GM18520 (cell line): Measurements from ENCODE around the gene FSTL5.
"Not testable (repeated sequence)": the region's sequence is repeated elsewhere in the genome, so short reads cannot be mapped to it uniquely, and the experiment has no call there.

Source experiments
- ATAC-seq: cut with Tn5 transposase; IDR thresholded peaks from one replicate; pipeline ENCODE4 v1.9.1; 2021; ENCODE audit not compliant: unreplicated experiment

FSTL5 gene

GRCh38 chr4:162104459-162105124 is 59.2 kb downstream of the FSTL5 start:
- no peak for ATAC-seq

GRCh38 chr4:162103908-162104307 is 59.9 kb downstream of the FSTL5 start:
- ATAC-seq: not testable (repeated sequence)

GRCh38 chr4:162102713-162103112 is 61.1 kb downstream of the FSTL5 start:
- no peak for ATAC-seq

GRCh38 chr4:162101337-162101736 is 62.5 kb downstream of the FSTL5 start:
- no peak for ATAC-seq

GRCh38 chr4:162075726-162076125 is 88.1 kb downstream of the FSTL5 start:
- ATAC-seq: no peak

- ATAC-seq: no peak
Observed at GRCh38 chr4:162061214-162061613, 102.6 kb downstream of the FSTL5 start.

- ATAC-seq: no peak
Observed at GRCh38 chr4:162059656-162060055, 104.1 kb downstream of the FSTL5 start.

- no peak for ATAC-seq
Observed at GRCh38 chr4:162056990-162057389, 106.8 kb downstream of the FSTL5 start.

- ATAC-seq: no peak
Observed at GRCh38 chr4:162046135-162046534, 117.7 kb downstream of the FSTL5 start.

- ATAC-seq: no peak
Observed at GRCh38 chr4:162038112-162038511, 125.7 kb downstream of the FSTL5 start.

GRCh38 chr4:162017863-162018262 is 145.9 kb downstream of the FSTL5 start:
- no peak for ATAC-seq

- no peak for ATAC-seq
Observed at GRCh38 chr4:162016991-162017390, 146.8 kb downstream of the FSTL5 start.

GRCh38 chr4:162016219-162016618 is 147.6 kb downstream of the FSTL5 start:
- ATAC-seq: no peak

GRCh38 chr4:162015090-162015489 is 148.7 kb downstream of the FSTL5 start:
- ATAC-seq: no peak

- ATAC-seq: no peak
Observed at GRCh38 chr4:162011089-162011488, 152.7 kb downstream of the FSTL5 start.

GRCh38 chr4:162010362-162010761 is 153.4 kb downstream of the FSTL5 start:
- no peak for ATAC-seq

- no peak for ATAC-seq
Observed at GRCh38 chr4:161992317-161992716, 171.5 kb downstream of the FSTL5 start.

GRCh38 chr4:161991811-161992210 is 172.0 kb downstream of the FSTL5 start:
- no peak for ATAC-seq

- ATAC-seq: no peak
Observed at GRCh38 chr4:161990721-161991120, 173.1 kb downstream of the FSTL5 start.

GRCh38 chr4:161988946-161989345 is 174.9 kb downstream of the FSTL5 start:
- ATAC-seq: no peak

GRCh38 chr4:161987611-161988010 is 176.2 kb downstream of the FSTL5 start:
- no peak for ATAC-seq

- no peak for ATAC-seq
Observed at GRCh38 chr4:161952382-161952781, 211.4 kb downstream of the FSTL5 start.
